ENCODE measurements around the gene SH3BP5. TPM values are rescaled to one million over a fixed set of nuclear protein-coding genes. Genes with fewer than 3 reads are reported as not detected.

SH3BP5 gene
- total and polyA plus RNA-seq, 5 donors, result 12.9 to 26.6 (median 15.3) TPM

DNA sequence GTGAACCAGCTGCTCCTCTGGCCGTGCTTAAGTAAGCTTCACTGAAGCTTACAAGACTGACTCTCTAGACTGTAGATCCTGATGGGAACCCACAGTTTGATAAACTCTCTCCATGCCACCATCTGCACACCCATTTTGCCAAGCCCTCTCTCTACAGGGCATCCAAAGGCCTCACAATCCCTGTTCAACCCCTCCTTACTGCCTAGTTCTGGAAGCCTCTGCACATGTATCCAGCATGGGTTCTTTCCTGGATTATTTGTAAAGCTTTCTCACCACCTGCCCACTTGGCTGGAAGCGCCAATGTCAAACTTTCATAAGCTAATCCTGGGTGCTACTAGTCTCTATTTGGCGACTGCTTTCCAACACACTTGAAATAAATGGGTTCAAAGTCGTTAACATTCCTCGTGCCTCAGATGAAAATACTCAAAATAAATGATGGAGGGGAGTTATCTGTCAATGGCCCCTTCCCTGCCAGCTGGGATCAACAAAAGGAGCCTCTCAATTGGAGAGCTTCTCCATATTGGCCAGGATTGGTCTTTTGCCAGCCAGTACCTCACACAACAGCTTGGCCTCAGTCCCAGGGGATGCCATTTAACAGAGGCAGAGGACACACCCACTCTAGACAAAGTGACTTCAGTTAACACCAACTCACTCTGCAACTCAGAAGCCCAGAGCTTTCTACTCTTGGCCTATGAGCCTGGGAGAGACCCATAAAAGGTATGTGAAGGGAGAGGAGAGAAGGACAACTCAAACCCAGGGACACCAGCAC, 48.1 kb downstream of the SH3BP5 start:
- no peaks in the 10 kb centered on the region for H3K9me3 ChIP-seq (ENCODE audit: control insufficient read depth, low read length)
- DNase-seq, result peak in 1 of 3 donors; percentile 69
- no peak overlapping the region for H3K4me3 ChIP-seq (ENCODE audit: low read length)
- WGBS, result 71% methylated on average over 5 of the region's 5 CpGs
- H3K27me3 ChIP-seq (ENCODE audit: control insufficient read depth, insufficient read depth), result no peaks in the 10 kb centered on the region
- peaks cover 9% of the 10 kb centered on the region for H3K4me1 ChIP-seq (ENCODE audit: control insufficient read depth, insufficient read depth, low read length)
- ATAC-seq, result peak; percentile 30 to 52
- intact Hi-C loops (cut with DNase I), result no loop called here
- peak overlapping the region; percentile 34 for H3K27ac ChIP-seq (ENCODE audit: low read length)

DNA sequence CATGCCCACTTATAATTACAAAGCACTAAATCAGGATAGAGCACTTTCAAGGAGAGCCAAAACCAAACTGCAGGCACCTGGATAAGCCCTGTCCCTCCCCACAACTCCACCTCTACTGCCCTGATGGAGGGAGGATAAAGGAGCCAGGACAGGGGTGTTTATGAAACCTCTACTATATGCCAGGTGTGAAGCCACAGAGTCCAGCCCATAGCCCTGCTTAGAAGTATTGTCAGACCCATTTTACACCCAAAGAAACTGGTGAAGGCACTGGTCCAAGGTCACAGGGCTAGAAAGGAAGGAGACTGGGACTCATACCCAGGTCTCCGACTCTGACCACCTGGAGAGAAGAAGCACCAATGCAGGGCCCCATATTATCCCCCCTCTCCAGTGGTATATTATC, 48.7 kb downstream of the SH3BP5 start:
- DNase-seq (no peak), ATAC-seq (no peak)
- no peak overlapping the region for H3K4me3 ChIP-seq (ENCODE audit: low read length)
- intact Hi-C loops (cut with DNase I), result no loop called here
- no peaks in the 10 kb centered on the region for H3K27me3 ChIP-seq (ENCODE audit: control insufficient read depth, insufficient read depth)
- 88% methylated on average over 1 of the region's 1 CpG for WGBS
- H3K9me3 ChIP-seq (ENCODE audit: control insufficient read depth, low read length), result no peaks in the 10 kb centered on the region
- H3K27ac ChIP-seq (ENCODE audit: low read length), result no peak overlapping the region
- H3K4me1 ChIP-seq (ENCODE audit: control insufficient read depth, insufficient read depth, low read length), result peaks cover 9% of the 10 kb centered on the region

DNA sequence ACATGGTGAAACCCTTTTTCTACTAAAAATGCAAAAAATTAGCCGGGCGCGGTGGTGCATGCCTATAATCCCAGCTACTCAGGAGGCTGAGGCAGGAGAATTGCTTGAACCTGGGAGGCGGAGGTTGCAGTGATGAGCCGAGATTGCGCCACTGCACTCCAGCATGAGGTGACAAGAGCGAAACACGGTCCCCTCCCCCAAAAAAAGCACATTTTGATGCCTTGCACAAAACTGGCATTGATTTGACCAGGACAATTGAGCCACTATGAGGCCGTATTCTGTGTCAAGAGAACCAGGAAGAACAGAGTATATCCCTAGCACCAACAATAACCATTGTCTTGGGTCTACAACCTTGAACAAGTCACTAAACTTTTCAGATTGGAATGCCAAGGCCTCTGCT, 50.6 kb downstream of the SH3BP5 start:
- Histone ChIP-seq H3K27me3 (ENCODE audit: control insufficient read depth, insufficient read depth) (no peaks in the 10 kb centered on the region), H3K27ac (ENCODE audit: low read length) (no peak overlapping the region), H3K9me3 (ENCODE audit: control insufficient read depth, low read length) (no peaks in the 10 kb centered on the region), H3K4me1 (ENCODE audit: control insufficient read depth, insufficient read depth, low read length) (peaks cover 6% of the 10 kb centered on the region), H3K4me3 (ENCODE audit: low read length) (no peak overlapping the region)
- intact Hi-C loops (cut with DNase I), result no loop called here
- no peak for ATAC-seq
- peak in 1 of 3 donors; percentile 18 for DNase-seq
- 93% methylated on average over 9 of the region's 9 CpGs for WGBS

DNA sequence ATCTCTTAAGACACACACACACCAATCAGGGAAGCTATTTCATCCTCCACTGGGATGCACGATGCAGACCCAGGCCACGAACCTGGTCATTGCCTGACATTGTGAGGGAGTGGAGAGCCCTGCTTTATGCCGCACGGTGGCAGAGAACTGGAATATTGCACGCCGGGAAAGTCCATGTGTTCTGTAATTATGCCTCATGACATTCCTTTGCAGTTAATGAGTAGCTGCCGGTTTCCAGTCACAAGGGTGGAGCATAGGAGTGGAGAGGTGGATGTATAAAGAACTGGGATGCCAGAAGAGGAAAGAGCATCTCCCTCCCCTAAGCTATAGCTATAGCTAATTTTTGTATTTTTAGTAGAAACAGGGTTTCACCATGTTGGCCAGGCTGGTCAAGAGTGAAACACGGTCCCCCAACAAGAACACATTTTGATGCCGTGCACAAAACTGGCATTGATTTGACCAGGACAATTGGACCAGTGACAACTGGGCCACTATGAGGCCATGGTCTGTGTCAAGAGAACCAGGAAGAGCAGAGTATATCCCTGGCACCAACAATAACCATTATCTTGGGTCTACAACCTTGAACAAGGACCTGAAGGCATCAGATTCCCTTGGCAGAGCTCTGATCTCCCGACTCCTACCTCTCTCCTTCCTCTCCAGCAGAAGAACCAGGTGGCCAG, 51.4 kb downstream of the SH3BP5 start:
- Histone ChIP-seq H3K4me1 (ENCODE audit: control insufficient read depth, insufficient read depth, low read length) (peaks cover 5% of the 10 kb centered on the region), H3K27me3 (ENCODE audit: control insufficient read depth, insufficient read depth) (no peaks in the 10 kb centered on the region), H3K27ac (ENCODE audit: low read length) (no peak overlapping the region), H3K4me3 (ENCODE audit: low read length) (no peak overlapping the region), H3K9me3 (ENCODE audit: control insufficient read depth, low read length) (no peaks in the 10 kb centered on the region)
- DNase-seq, result no peak
- intact Hi-C loops (cut with DNase I), result no loop called here
- 92% methylated on average over 10 of the region's 10 CpGs for WGBS
- no peak for ATAC-seq

DNA sequence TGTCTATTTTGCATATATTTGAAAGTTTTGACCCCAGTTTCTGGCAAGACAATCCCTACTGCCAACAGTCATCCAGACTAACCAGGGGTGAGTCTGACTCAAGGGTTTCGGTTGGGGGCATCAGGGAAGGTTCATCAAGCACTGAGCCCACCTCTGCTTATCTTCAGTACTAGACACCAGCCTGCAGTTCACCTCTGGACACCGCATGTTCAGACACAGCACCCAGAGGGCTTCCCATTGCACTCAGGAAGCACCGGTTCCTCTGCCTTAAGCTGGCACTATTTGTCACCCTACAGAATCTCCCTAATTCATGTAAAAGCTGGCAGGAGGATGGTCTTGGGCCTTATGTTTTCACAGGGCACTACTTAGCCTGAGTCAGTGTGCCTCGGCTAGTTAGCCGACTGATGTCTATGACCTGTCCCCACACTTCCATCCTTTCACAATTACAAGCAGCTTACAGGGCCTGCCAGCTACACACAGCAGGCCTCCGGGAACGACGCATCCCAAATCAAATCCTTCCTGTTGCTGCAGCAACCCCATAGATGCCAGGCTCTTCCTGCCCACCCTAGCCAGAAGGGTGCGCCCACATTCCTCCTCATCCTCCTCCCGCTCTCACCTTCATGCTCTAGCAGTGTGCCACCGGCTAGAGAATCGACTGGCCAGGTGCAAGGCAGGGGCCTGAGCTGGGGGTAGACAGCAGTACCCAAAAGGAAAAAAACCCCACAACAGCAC, 52.5 kb downstream of the SH3BP5 start:
- WGBS, result 82% methylated on average over 12 of the region's 12 CpGs
- Histone ChIP-seq H3K27me3 (ENCODE audit: control insufficient read depth, insufficient read depth) (no peaks in the 10 kb centered on the region), H3K4me1 (ENCODE audit: control insufficient read depth, insufficient read depth, low read length) (peaks cover 5% of the 10 kb centered on the region), H3K9me3 (ENCODE audit: control insufficient read depth, low read length) (no peaks in the 10 kb centered on the region), H3K4me3 (ENCODE audit: low read length) (no peak overlapping the region), H3K27ac (ENCODE audit: low read length) (no peak overlapping the region)
- ATAC-seq (no peak), DNase-seq (no peak)
- intact Hi-C loops (cut with DNase I), result loop anchor here in 1 of 4 donors (10.0 kb wide), 1 partner anchor 55 kb away; the partner anchor contains the start of gene SH3BP5

DNA sequence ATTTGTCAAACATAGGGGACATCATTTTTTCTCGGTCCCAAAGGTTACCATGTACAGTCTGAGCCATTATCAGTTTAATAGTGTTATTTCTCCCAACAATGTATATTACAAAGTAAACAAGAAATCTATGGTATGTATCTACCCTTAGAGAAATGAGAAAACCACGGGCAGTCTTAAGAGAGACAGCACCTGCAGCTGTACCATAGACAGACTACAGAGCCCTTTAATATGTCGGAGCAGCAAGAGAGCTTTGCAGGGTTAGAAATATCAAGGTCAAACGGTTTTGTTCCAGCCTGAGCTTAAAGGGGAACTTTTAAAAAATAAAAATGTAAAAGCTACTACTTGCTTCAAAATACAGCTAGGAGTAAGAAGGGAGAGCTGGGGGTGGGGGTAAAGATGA, 53.2 kb downstream of the SH3BP5 start:
- intact Hi-C loops (cut with DNase I), result loop anchor here in 1 of 4 donors (10.0 kb wide), 1 partner anchor 56 kb away; the partner anchor contains the start of gene SH3BP5

DNA sequence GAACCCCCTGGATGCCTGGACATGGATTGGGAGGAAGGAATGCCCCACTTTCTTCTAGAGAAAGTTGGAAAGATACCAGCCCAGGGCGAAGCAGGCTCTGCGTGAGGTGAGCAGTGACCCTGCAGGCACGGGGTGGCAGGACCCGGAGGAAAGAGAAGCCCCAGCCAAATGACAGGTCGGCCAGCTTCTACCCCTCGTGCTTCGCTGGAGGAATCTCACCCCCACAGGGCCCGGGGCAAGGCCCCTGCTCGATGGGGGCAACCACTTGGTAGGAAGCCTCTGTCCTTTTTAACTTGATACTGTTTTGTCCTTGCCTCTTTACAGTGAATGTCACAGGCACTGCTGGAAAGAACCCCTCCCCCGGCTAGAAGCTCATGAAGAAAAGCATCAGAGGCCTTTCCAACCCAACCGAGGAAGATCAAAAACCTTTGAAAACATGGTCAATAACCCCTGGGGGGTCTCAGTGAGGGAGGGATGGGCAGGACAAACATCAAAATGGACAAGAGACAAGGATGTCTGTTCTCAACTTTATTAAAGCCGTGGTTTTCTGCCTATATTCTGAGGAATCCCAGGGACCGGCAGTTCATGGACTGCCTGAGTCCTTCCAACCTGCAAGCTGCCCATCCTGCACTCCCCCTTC, 54.4 kb downstream of the SH3BP5 start:
- Histone ChIP-seq H3K4me1 (ENCODE audit: control insufficient read depth, insufficient read depth, low read length) (no peaks in the 10 kb centered on the region), H3K27ac (ENCODE audit: low read length) (no peak overlapping the region), H3K4me3 (ENCODE audit: low read length) (no peak overlapping the region), H3K9me3 (ENCODE audit: control insufficient read depth, low read length) (no peaks in the 10 kb centered on the region), H3K27me3 (ENCODE audit: control insufficient read depth, insufficient read depth) (no peaks in the 10 kb centered on the region)
- DNase-seq, result no peak
- intact Hi-C loops (cut with DNase I), result loop anchor here in 1 of 4 donors (10.0 kb wide), 1 partner anchor 57 kb away; the partner anchor contains the start of gene SH3BP5
- no peak for ATAC-seq
- WGBS, result 80% methylated on average over 13 of the region's 13 CpGs

More for the DNA sequence above, 53.2 kb downstream of the SH3BP5 start:
- DNase-seq (no peak), ATAC-seq (no peak)
- Histone ChIP-seq H3K27ac (ENCODE audit: low read length) (no peak overlapping the region), H3K4me1 (ENCODE audit: control insufficient read depth, insufficient read depth, low read length) (no peaks in the 10 kb centered on the region), H3K4me3 (ENCODE audit: low read length) (no peak overlapping the region), H3K27me3 (ENCODE audit: control insufficient read depth, insufficient read depth) (no peaks in the 10 kb centered on the region), H3K9me3 (ENCODE audit: control insufficient read depth, low read length) (no peaks in the 10 kb centered on the region)
- 78% methylated on average over 4 of the region's 4 CpGs for WGBS

DNA sequence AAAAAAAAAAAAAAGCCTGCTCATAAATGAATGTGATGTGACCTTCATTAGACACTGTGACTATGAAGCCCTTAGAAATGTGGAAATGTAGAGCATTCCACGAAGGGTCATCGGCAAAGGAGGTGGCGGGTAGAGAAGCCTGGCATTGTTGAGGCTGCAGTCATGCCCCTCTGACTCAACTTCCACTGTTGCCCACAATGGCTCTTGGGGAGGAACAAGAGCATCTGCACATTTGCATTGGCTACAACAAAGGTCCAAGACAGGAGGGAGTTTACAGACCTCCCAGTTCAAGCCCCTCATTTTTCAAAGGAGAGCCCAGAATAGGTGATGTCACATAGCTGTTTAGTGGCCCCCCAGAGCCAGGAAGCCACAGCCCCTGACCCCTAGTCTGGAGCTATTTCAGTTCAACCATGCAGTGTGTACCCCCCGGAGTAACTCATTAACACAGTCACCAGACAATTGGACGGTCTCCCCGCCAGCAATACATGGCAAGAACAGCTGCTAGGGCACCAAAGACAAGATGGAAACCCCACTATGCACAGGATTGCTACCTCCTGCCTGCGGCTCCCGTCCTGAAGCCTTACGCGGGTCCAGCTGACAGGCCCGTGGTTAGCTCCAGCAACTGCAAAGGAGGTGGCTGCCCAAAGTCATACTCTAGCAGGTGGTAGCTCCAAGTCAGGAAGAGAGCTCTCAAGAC, 56.2 kb downstream of the SH3BP5 start:
- no peaks in the 10 kb centered on the region for H3K9me3 ChIP-seq (ENCODE audit: control insufficient read depth, low read length)
- WGBS, result 91% methylated on average over 11 of the region's 11 CpGs
- H3K4me3 ChIP-seq (ENCODE audit: low read length), result no peak overlapping the region
- no peaks in the 10 kb centered on the region for H3K27me3 ChIP-seq (ENCODE audit: control insufficient read depth, insufficient read depth)
- H3K27ac ChIP-seq (ENCODE audit: low read length), result no peak overlapping the region
- no peaks in the 10 kb centered on the region for H3K4me1 ChIP-seq (ENCODE audit: control insufficient read depth, insufficient read depth, low read length)
- intact Hi-C loops (cut with DNase I), result loop anchor here in 1 of 4 donors (10.0 kb wide), 1 partner anchor 59 kb away; the partner anchor contains the start of gene SH3BP5
- ATAC-seq (no peak), DNase-seq (no peak)

DNA sequence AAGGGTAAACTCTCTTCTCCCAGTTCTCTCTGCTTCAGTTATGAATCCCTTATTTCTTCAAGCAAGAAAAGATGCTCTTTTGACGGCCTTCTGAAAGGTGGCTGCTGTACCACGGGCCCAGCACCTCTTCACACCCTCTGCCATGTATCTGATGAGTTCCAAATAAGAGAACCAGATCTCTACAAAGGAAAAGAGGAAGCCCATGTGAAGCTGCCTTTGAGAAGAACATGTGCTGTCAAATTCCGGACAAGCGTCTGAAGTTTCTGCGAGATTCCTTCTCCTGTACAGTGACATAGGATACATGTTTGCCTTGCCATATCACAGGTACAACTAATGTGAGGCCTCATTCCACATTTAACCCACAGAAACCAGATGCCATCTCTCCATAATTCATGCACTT, 59.2 kb downstream of the SH3BP5 start:
- H3K9me3 ChIP-seq (ENCODE audit: control insufficient read depth, low read length), result no peaks in the 10 kb centered on the region
- H3K27ac ChIP-seq (ENCODE audit: low read length), result no peak overlapping the region
- H3K4me3 ChIP-seq (ENCODE audit: low read length), result no peak overlapping the region
- no peaks in the 10 kb centered on the region for H3K27me3 ChIP-seq (ENCODE audit: control insufficient read depth, insufficient read depth)
- WGBS, result 87% methylated on average over 5 of the region's 5 CpGs
- no peak for DNase-seq
- no peak for ATAC-seq
- peaks cover 11% of the 10 kb centered on the region for H3K4me1 ChIP-seq (ENCODE audit: control insufficient read depth, insufficient read depth, low read length)
- intact Hi-C loops (cut with DNase I), result loop anchor here in 1 of 4 donors (10.0 kb wide), 1 partner anchor 62 kb away; the partner anchor contains the start of gene SH3BP5
